ENCODE results near the gene TSEN2. TPM values are rescaled to one million over a fixed set of nuclear protein-coding genes. Genes with fewer than 3 reads are reported as not detected.
A peak's percentile ranks its signal among the peaks of the same experiment; 100 is the strongest.

Gene TSEN2
- total and polyA plus RNA-seq, 8 donors = 10.7 to 43.0 (median 17.7) TPM

- peaks cover 0 to 34% (median 30%) of the 10 kb centered on the region in 4 donors for H3K36me3 ChIP-seq
- TF ChIP-seq CTCF (IDR thresholded peaks at IDR 0.05) = no peak
- no peak for TF ChIP-seq POLR2A (IDR thresholded peaks at IDR 0.05)
- TF ChIP-seq POLR2AphosphoS5 (IDR thresholded peaks at IDR 0.05) = no peak
- no peak for DNase-seq
- peaks cover 10 to 38% (median 19%) of the 10 kb centered on the region in 4 donors for H3K4me1 ChIP-seq
- H3K27me3 ChIP-seq = no peaks in the 10 kb centered on the region
- H3K4me3 ChIP-seq = no peak overlapping the region
- no peaks in the 10 kb centered on the region for H3K9me3 ChIP-seq
- WGBS, 5 donors = 27 to 58% (median 49%) methylated on average over 11 of the region's 11 CpGs
- intact Hi-C loops (cut with DNase I; ENCODE audit: low total_unique reads) = no loop called here
- peak overlapping the region in 4 of 5 donors; percentile 50 to 71 (median 62) for H3K27ac ChIP-seq
Measured at GRCh38 chr3:12516873-12517272, 32.6 kb downstream of the TSEN2 start.

GRCh38 chr3:12518261-12519028 is 34.2 kb downstream of the TSEN2 start:
- Histone ChIP-seq H3K4me3 (no peak overlapping the region), H3K36me3 (peaks cover 0 to 35% (median 30%) of the 10 kb centered on the region in 4 donors), H3K4me1 (peaks cover 10 to 41% (median 30%) of the 10 kb centered on the region in 4 donors), H3K9me3 (no peaks in the 10 kb centered on the region), H3K27me3 (no peaks in the 10 kb centered on the region), H3K27ac (peak overlapping the region; percentile 1 to 64 (median 25))
- 34 to 74% (median 51%) methylated on average over 6 of the region's 6 CpGs for WGBS, 5 donors
- intact Hi-C loops (cut with DNase I; ENCODE audit: low total_unique reads) = no loop called here
- no peak for DNase-seq
- TF ChIP-seq POLR2A (IDR thresholded peaks at IDR 0.05) = no peak
- TF ChIP-seq POLR2AphosphoS5 (IDR thresholded peaks at IDR 0.05) = no peak
- no peak for TF ChIP-seq CTCF (IDR thresholded peaks at IDR 0.05)

GRCh38 chr3:12521010-12521409 is 36.7 kb downstream of the TSEN2 start:
- no peaks in the 10 kb centered on the region for H3K9me3 ChIP-seq
- peak overlapping the region in 1 of 5 donors; percentile 29 for H3K27ac ChIP-seq
- DNase-seq = no peak
- intact Hi-C loops (cut with DNase I; ENCODE audit: low total_unique reads) = no loop called here
- WGBS, 5 donors = 71 to 84% (median 75%) methylated on average over 2 of the region's 2 CpGs
- peaks cover 0 to 42% (median 30%) of the 10 kb centered on the region in 4 donors for H3K36me3 ChIP-seq
- no peak overlapping the region for H3K4me3 ChIP-seq
- peaks cover 10 to 35% (median 31%) of the 10 kb centered on the region in 4 donors for H3K4me1 ChIP-seq
- no peak for TF ChIP-seq POLR2A (IDR thresholded peaks at IDR 0.05)
- TF ChIP-seq POLR2AphosphoS5 (IDR thresholded peaks at IDR 0.05) = no peak
- no peak for TF ChIP-seq CTCF (IDR thresholded peaks at IDR 0.05)
- TF ChIP-seq EP300 (IDR thresholded peaks at IDR 0.05) = no peak
- no peaks in the 10 kb centered on the region for H3K27me3 ChIP-seq

- H3K27me3 ChIP-seq = no peaks in the 10 kb centered on the region
- no peak for TF ChIP-seq POLR2A (IDR thresholded peaks at IDR 0.05)
- peak in 3 of 7 experiments; percentile 34 to 51 (median 35) for TF ChIP-seq CTCF (IDR thresholded peaks at IDR 0.05)
- TF ChIP-seq POLR2AphosphoS5 (IDR thresholded peaks at IDR 0.05) = peak in 2 of 3 donors; percentile 31 to 44
- H3K9me3 ChIP-seq = no peaks in the 10 kb centered on the region
- peak; percentile 51 to 88 for DNase-seq
- H3K27ac ChIP-seq = peak overlapping the region; percentile 22 to 60 (median 41)
- peaks cover 0 to 57% (median 40%) of the 10 kb centered on the region in 4 donors for H3K36me3 ChIP-seq
- no peak overlapping the region for H3K4me3 ChIP-seq
- peaks cover 5 to 23% (median 22%) of the 10 kb centered on the region in 4 donors for H3K4me1 ChIP-seq
- WGBS, 5 donors = 30 to 80% (median 58%) methylated on average over 1 of the region's 1 CpG
- intact Hi-C loops (cut with DNase I; ENCODE audit: low total_unique reads) = no loop called here
Measured at GRCh38 chr3:12522721-12523120, 38.4 kb downstream of the TSEN2 start.

Data from stomach (tissue), 9 donors.